Measurements from ENCODE around the gene UNC5B.

DNA sequence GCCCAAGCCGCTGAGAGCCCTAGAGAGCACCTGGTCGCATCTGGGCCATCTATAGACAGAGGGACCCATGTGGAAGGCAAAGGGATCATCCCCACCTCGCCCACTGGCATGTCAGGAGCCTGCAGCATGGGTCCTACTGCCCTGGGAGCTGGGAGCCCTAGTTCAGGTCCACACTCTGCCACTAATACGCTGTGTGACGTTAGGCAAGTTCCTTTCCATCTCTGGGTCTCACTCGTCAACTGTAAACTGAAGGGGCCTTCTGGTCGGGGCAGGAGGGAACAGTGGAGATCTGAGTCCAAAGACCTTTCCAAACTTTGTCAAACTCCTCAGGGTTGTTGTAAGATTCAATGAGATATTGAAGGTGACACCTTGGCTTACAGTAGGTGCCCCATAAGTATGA is 23.4 kb downstream of the UNC5B start:
- TF ChIP-seq, protein P1, sequence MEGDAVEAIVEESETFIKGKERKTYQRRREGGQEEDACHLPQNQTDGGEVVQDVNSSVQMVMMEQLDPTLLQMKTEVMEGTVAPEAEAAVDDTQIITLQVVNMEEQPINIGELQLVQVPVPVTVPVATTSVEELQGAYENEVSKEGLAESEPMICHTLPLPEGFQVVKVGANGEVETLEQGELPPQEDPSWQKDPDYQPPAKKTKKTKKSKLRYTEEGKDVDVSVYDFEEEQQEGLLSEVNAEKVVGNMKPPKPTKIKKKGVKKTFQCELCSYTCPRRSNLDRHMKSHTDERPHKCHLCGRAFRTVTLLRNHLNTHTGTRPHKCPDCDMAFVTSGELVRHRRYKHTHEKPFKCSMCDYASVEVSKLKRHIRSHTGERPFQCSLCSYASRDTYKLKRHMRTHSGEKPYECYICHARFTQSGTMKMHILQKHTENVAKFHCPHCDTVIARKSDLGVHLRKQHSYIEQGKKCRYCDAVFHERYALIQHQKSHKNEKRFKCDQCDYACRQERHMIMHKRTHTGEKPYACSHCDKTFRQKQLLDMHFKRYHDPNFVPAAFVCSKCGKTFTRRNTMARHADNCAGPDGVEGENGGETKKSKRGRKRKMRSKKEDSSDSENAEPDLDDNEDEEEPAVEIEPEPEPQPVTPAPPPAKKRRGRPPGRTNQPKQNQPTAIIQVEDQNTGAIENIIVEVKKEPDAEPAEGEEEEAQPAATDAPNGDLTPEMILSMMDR (IDR thresholded peaks at IDR 0.05; ENCODE audit: borderline replicate concordance, extremely low read depth, low read length, poor library complexity, severe bottlenecking), result no peak
- TF ChIP-seq EZH2 (IDR thresholded peaks at IDR 0.05; ENCODE audit: borderline replicate concordance, low read depth, low read length, severe bottlenecking), result no peak
